SK-N-SH treated with all-trans-retinoic acid at 6 μM for 48 hours (cell line): ENCODE results near the gene GABARAPL1.
"Not testable (repeated sequence)": the region's sequence is repeated elsewhere in the genome, so short reads cannot be mapped to it uniquely, and the experiment has no call there.

Experiments used
- ATAC-seq: fragments of 200-7000 bp; cut with Tn5 transposase; 3 replicates; pipeline ENCODE4 v1.9.1; 2020; ENCODE audit warnings: mild to moderate bottlenecking, moderate library complexity
- ARNTL ChIP-seq: fragments of 450-650 bp; formaldehyde crosslinking; IDR thresholded peaks from 2 replicates; pipeline ENCODE4 v1.5.0; 2020; ENCODE audit warnings: low read depth, mild to moderate bottlenecking, moderate library complexity, borderline replicate concordance
- BACH2 ChIP-seq: fragments of 250-450 bp; sonication (Bioruptor Pico); IDR thresholded peaks from 2 replicates; pipeline ENCODE4 v1.9.0; 2021; ENCODE audit warnings: mild to moderate bottlenecking, borderline replicate concordance
- CREB5 ChIP-seq: fragments of 250-450 bp; sonication (Bioruptor Pico); IDR thresholded peaks from 2 replicates; pipeline ENCODE4 v1.5.1; 2020; ENCODE audit warnings: low read depth, mild to moderate bottlenecking, moderate library complexity
- CSDC2 ChIP-seq: fragments of 250-450 bp; sonication (Bioruptor Pico); IDR thresholded peaks from 2 replicates; pipeline ENCODE4 v1.5.0; 2020; ENCODE audit warnings: mild to moderate bottlenecking, moderate library complexity
- CSRNP3 ChIP-seq: fragments of 250-450 bp; sonication (Bioruptor Pico); IDR thresholded peaks from 2 replicates; pipeline ENCODE4 v1.5.1; 2021; ENCODE audit warnings: mild to moderate bottlenecking, moderate library complexity
- GLIS3 ChIP-seq: fragments of 250-450 bp; sonication (Bioruptor Pico); IDR thresholded peaks from 2 replicates; pipeline ENCODE4 v1.5.0; 2020; ENCODE audit warnings: mild to moderate bottlenecking, moderate library complexity
- OSR1 ChIP-seq: fragments of 250-450 bp; sonication (Bioruptor Pico); IDR thresholded peaks from 2 replicates; pipeline ENCODE4 v1.8.0; 2022; ENCODE audit warnings: moderate library complexity, mild to moderate bottlenecking, inconsistent platforms
- PATZ1 ChIP-seq: fragments of 250-450 bp; sonication (Bioruptor Pico); IDR thresholded peaks from 2 replicates; pipeline ENCODE4 v1.8.0; 2020; ENCODE audit warnings: mild to moderate bottlenecking, moderate library complexity, borderline replicate concordance
- POU6F1 ChIP-seq: fragments of 250-450 bp; sonication (Bioruptor Pico); IDR thresholded peaks from 2 replicates; pipeline ENCODE4 v1.8.0; 2021; ENCODE audit warnings: low read depth, mild to moderate bottlenecking, moderate library complexity, borderline replicate concordance
- PPARA ChIP-seq: fragments of 250-450 bp; sonication (Bioruptor Pico); IDR thresholded peaks from 2 replicates; pipeline ENCODE4 v1.5.0; 2020; ENCODE audit warnings: mild to moderate bottlenecking, borderline replicate concordance
- RARB ChIP-seq: fragments of 250-450 bp; sonication (Bioruptor Pico); IDR thresholded peaks from 2 replicates; pipeline ENCODE4 v1.8.0; 2021; ENCODE audit warnings: mild to moderate bottlenecking, moderate library complexity
- TCF4 ChIP-seq: fragments of 250-450 bp; sonication (Bioruptor Pico); IDR thresholded peaks from 2 replicates; pipeline ENCODE4 v1.8.0; 2021; ENCODE audit warnings: mild to moderate bottlenecking, moderate library complexity, borderline replicate concordance
- TOX ChIP-seq: fragments of 250-450 bp; sonication (Bioruptor Pico); IDR thresholded peaks from 2 replicates; pipeline ENCODE4 v1.8.0; 2021; ENCODE audit warnings: mild to moderate bottlenecking, moderate library complexity, borderline replicate concordance
- TSHZ2 ChIP-seq: fragments of 250-450 bp; sonication (Bioruptor Pico); IDR thresholded peaks from 2 replicates; pipeline ENCODE4 v1.5.0; 2020; ENCODE audit warnings: mild to moderate bottlenecking, moderate library complexity
- ZFP3 ChIP-seq: fragments of 250-450 bp; sonication (Bioruptor Pico); IDR thresholded peaks from 2 replicates; pipeline ENCODE4 v1.5.0; 2020; ENCODE audit warnings: mild to moderate bottlenecking, moderate library complexity
- ZFP30 ChIP-seq: fragments of 450-650 bp; formaldehyde crosslinking; IDR thresholded peaks from 2 replicates; pipeline ENCODE4 v1.5.0; 2022; ENCODE audit warnings: mild to moderate bottlenecking, moderate library complexity
- ZNF70 ChIP-seq: fragments of 450-650 bp; formaldehyde crosslinking; IDR thresholded peaks from 2 replicates; pipeline ENCODE4 v1.5.0; 2020; ENCODE audit warnings: mild to moderate bottlenecking, moderate library complexity
- ZNF8 ChIP-seq: fragments of 450-650 bp; formaldehyde crosslinking; IDR thresholded peaks from 2 replicates; pipeline ENCODE4 v1.5.0; 2020; ENCODE audit warnings: mild to moderate bottlenecking, moderate library complexity

Gene GABARAPL1

GRCh38 chr12:10223208-10223607 is 10.5 kb downstream of the GABARAPL1 start:
- no peak for ATAC-seq
- TF ChIP-seq PATZ1 (no peak), CREB5 (no peak), PPARA (CRISPR knock-in tag) (no peak), ARNTL (CRISPR knock-in tag) (no peak), ZNF8 (CRISPR knock-in tag) (no peak)

- not testable (repeated sequence) for ATAC-seq
Observed at GRCh38 chr12:10225426-10225825, 12.7 kb downstream of the GABARAPL1 start.

- ATAC-seq: no peak
- TF ChIP-seq CSRNP3 (no peak), POU6F1 (CRISPR knock-in tag) (no peak), CREB5 (no peak), OSR1 (CRISPR knock-in tag) (no peak)
Observed at GRCh38 chr12:10226086-10226485, 13.4 kb downstream of the GABARAPL1 start.

- no peak for TF ChIP-seq BACH2 (CRISPR knock-in tag)
- no peak for TF ChIP-seq ARNTL (CRISPR knock-in tag)
- no peak for TF ChIP-seq GLIS3 (CRISPR knock-in tag)
Observed at GRCh38 chr12:10226731-10227130, 14.1 kb downstream of the GABARAPL1 start.

GRCh38 chr12:10227648-10228047 is 15.0 kb downstream of the GABARAPL1 start:
- no peak for ATAC-seq
- no peak for TF ChIP-seq CSRNP3
- no peak for TF ChIP-seq ZFP3 (CRISPR knock-in tag)
- no peak for TF ChIP-seq OSR1 (CRISPR knock-in tag)
- TF ChIP-seq GLIS3 (CRISPR knock-in tag): no peak
- TF ChIP-seq TOX (CRISPR knock-in tag): no peak
- TF ChIP-seq CREB5: no peak
- TF ChIP-seq TCF4 (CRISPR knock-in tag): no peak
- TF ChIP-seq RARB: no peak
- no peak for TF ChIP-seq ZNF8 (CRISPR knock-in tag)
- TF ChIP-seq ARNTL (CRISPR knock-in tag): no peak
- TF ChIP-seq TSHZ2: no peak
- TF ChIP-seq ZFP30 (CRISPR knock-in tag): no peak
- no peak for TF ChIP-seq CSDC2 (CRISPR knock-in tag)
- TF ChIP-seq ZNF70 (CRISPR knock-in tag): no peak

More at GRCh38 chr12:10226731-10227130, 14.1 kb downstream of the GABARAPL1 start:
- no peak for ATAC-seq
